Measurements from ENCODE around the gene SMIM8.

GRCh38 chr6:87344731-87345130, 22.3 kb downstream of the SMIM8 start, which contains the start of gene C6orf163:
- no peak for TF ChIP-seq CTCF (optimal IDR thresholded peaks at IDR 0.05 in 1 of 3, IDR thresholded peaks at IDR 0.05 in 1 of 3, conservative IDR thresholded peaks at IDR 0.05 in 1 of 3; ENCODE audit: extremely low read depth in 1 of 3, insufficient read depth in 2 of 3, low read length in 3 of 3)
- no peak for TF ChIP-seq EZH2 (IDR thresholded peaks at IDR 0.05; ENCODE audit: low read length)
